H1 (cell line): ENCODE results near the gene FBXO34. TPM values are rescaled to one million over a fixed set of nuclear protein-coding genes. Genes with fewer than 3 reads are reported as not detected.

Experiments used
- CTCF ChIA-PET: fragments of 300-600 bp; sonication (Branson Sonifier 250); formaldehyde crosslinking; loops from one replicate; lab custom pipeline; 2021; ENCODE audit not compliant: partially characterized antibody; lab: Charles Lee
- POLR2A ChIA-PET: fragments of 300-600 bp; sonication (Branson Sonifier 250); formaldehyde crosslinking; loops from one replicate; lab custom pipeline; 2021; ENCODE audit warnings: inconsistent platforms; ENCODE audit not compliant: partially characterized antibody; lab: Charles Lee
- DNase-seq, 2 experiments: peaks; one replicate each; pipeline versions ENCODE4 v3.0.0 to v3.0.0-alpha.2; 2010 to 2022; ENCODE audit warnings: low spot score in 2 of 2, low read depth in 1 of 2, mixed read lengths in 1 of 2
- FAIRE-seq: peaks from 2 replicates; lab custom pipeline; 2011; peaks lifted over from hg19 to GRCh38; lab: Jason Lieb, UNC
- H2AFZ ChIP-seq: 2 replicates; pipeline ENCODE4 v1.8.1; 2012; ENCODE audit warnings: low read length, inconsistent platforms
- H2AK5ac ChIP-seq: 2 replicates; pipeline ENCODE4 v1.6.1; 2013; ENCODE audit warnings: low read depth, low read length
- H2BK120ac ChIP-seq: replicated peaks from 2 replicates; pipeline ENCODE3; 2013; ENCODE audit warnings: low read depth, low read length, inconsistent platforms
- H2BK12ac ChIP-seq: 2 replicates; pipeline ENCODE4 v1.6.1; 2013; ENCODE audit warnings: low read depth, low read length
- H2BK15ac ChIP-seq: 2 replicates; pipeline ENCODE4 v1.6.1; 2013; ENCODE audit warnings: low read length
- H2BK20ac ChIP-seq: 2 replicates; pipeline ENCODE4 v1.6.1; 2013; ENCODE audit warnings: low read length
- H2BK5ac ChIP-seq: 2 replicates; pipeline ENCODE4 v1.6.1; 2013; ENCODE audit warnings: low read depth, low read length
- H3K14ac ChIP-seq: 2 replicates; pipeline ENCODE4 v1.6.1; 2013; ENCODE audit warnings: inconsistent platforms; ENCODE audit not compliant: insufficient read length
- H3K18ac ChIP-seq: 2 replicates; pipeline ENCODE4 v1.6.1; 2013; ENCODE audit warnings: low read length; ENCODE audit errors: extremely low read depth
- H3K23ac ChIP-seq: 2 replicates; pipeline ENCODE4 v1.6.1; 2013; ENCODE audit warnings: inconsistent platforms; ENCODE audit not compliant: insufficient read length
- H3K23me2 ChIP-seq: 2 replicates; pipeline ENCODE4 v1.6.1; 2013; ENCODE audit warnings: low read depth, low read length
- H3K27ac ChIP-seq: 2 replicates; pipeline ENCODE4 v1.6.1; 2011; ENCODE audit warnings: low read depth, low read length, inconsistent platforms
- H3K27me3 ChIP-seq, 4 experiments: replicated peaks in 1 of 4; 1 replicate in 1 of 4; 2 replicates in 3 of 4; pipeline versions ENCODE4 v1.6.1 to v1.8.1; 2011 to 2013; ENCODE audit warnings: low read length in 3 of 4, mild to moderate bottlenecking in 3 of 4, inconsistent platforms in 2 of 4, mixed read lengths in 2 of 4, moderate library complexity in 1 of 4; ENCODE audit not compliant: control insufficient read depth in 3 of 4, insufficient read depth in 3 of 4; ENCODE audit errors: extremely low read depth in 1 of 4
- H3K36me3 ChIP-seq, 4 experiments: 2 replicates each; pipeline versions ENCODE4 v1.6.1 to v1.8.1; 2011 to 2013; ENCODE audit warnings: mild to moderate bottlenecking in 4 of 4, low read length in 3 of 4, moderate library complexity in 2 of 4, control low read depth in 1 of 4, inconsistent platforms in 1 of 4; ENCODE audit not compliant: insufficient read depth in 4 of 4, control insufficient read depth in 2 of 4
- H3K4ac ChIP-seq: replicated peaks from 2 replicates; pipeline ENCODE3; 2013; ENCODE audit warnings: low read length, low read depth, mixed read lengths, inconsistent platforms; ENCODE audit not compliant: insufficient read length
- H3K4me1 ChIP-seq, 4 experiments: replicated peaks in 1 of 4; 1 replicate in 1 of 4; 2 replicates in 3 of 4; pipeline versions ENCODE4 v1.6.1 to v1.8.1; 2011 to 2013; ENCODE audit warnings: low read length in 3 of 4, inconsistent platforms in 2 of 4, mixed read lengths in 1 of 4; ENCODE audit not compliant: insufficient read depth in 4 of 4, control insufficient read depth in 3 of 4
- H3K4me2 ChIP-seq, 2 experiments: 2 replicates each; pipeline versions ENCODE4 v1.6.1 to v1.8.1; 2011 to 2013; ENCODE audit warnings: low read depth in 2 of 2, low read length in 2 of 2, control low read depth in 1 of 2, inconsistent platforms in 1 of 2, mild to moderate bottlenecking in 1 of 2; ENCODE audit not compliant: insufficient read depth in 1 of 2
- H3K4me3 ChIP-seq, 4 experiments: fragments of 200-600, 300-600 bp in 1 of 4; sonication (generic), shearing (Covaris generic), sonication (Bioruptor Twin) in 1 of 4; 2 replicates each; pipeline versions ENCODE4 v1.5.1 to v1.8.1; 2011 to 2016; ENCODE audit warnings: low read length in 4 of 4, low read depth in 3 of 4, control low read depth in 2 of 4, inconsistent platforms in 2 of 4, mild to moderate bottlenecking in 2 of 4, mixed read lengths in 1 of 4, moderate library complexity in 1 of 4; ENCODE audit not compliant: insufficient read depth in 2 of 4; ENCODE audit errors: extremely low read depth in 1 of 4
- H3K56ac ChIP-seq: replicated peaks from 2 replicates; pipeline ENCODE3; 2013; ENCODE audit warnings: low read depth, mild to moderate bottlenecking, mixed read lengths, low read length, inconsistent platforms; ENCODE audit not compliant: insufficient read length
- H3K79me1 ChIP-seq: 2 replicates; pipeline ENCODE4 v1.6.1; 2013; ENCODE audit warnings: low read depth, low read length, control low read depth
- H3K79me2 ChIP-seq, 2 experiments: 2 replicates each; pipeline versions ENCODE4 v1.6.1 to v1.8.1; 2012 to 2013; ENCODE audit warnings: low read length in 2 of 2, mild to moderate bottlenecking in 2 of 2, inconsistent platforms in 1 of 2; ENCODE audit not compliant: insufficient read depth in 2 of 2, control insufficient read depth in 1 of 2
- H3K9ac ChIP-seq, 4 experiments: replicated peaks in 1 of 4; 1 replicate in 1 of 4; 2 replicates in 3 of 4; pipeline versions ENCODE4 v1.6.1 to v1.8.1; 2011 to 2013; ENCODE audit warnings: low read depth in 3 of 4, low read length in 3 of 4, control low read depth in 2 of 4, mild to moderate bottlenecking in 2 of 4, moderate library complexity in 2 of 4, inconsistent platforms in 1 of 4; ENCODE audit errors: extremely low read depth in 1 of 4
- H3K9me3 ChIP-seq, 2 experiments: 2 replicates each; pipeline versions ENCODE4 v1.6.1 to v1.8.1; 2012 to 2013; ENCODE audit warnings: mild to moderate bottlenecking in 2 of 2, moderate library complexity in 2 of 2, control low read depth in 1 of 2, inconsistent platforms in 1 of 2, low read depth in 1 of 2, low read length in 1 of 2, mixed read lengths in 1 of 2; ENCODE audit not compliant: insufficient read depth in 2 of 2
- H4K20me1 ChIP-seq, 2 experiments: replicated peaks in 1 of 2; 2 replicates each; pipeline versions ENCODE3 to v1.8.1; 2011 to 2013; ENCODE audit warnings: inconsistent platforms in 2 of 2, low read length in 2 of 2, mild to moderate bottlenecking in 1 of 2; ENCODE audit not compliant: insufficient read depth in 2 of 2, control insufficient read depth in 1 of 2
- H4K5ac ChIP-seq: 2 replicates; pipeline ENCODE4 v1.6.1; 2013; ENCODE audit warnings: low read length, low read depth, mixed read lengths, inconsistent platforms; ENCODE audit not compliant: insufficient read length
- H4K8ac ChIP-seq: 2 replicates; pipeline ENCODE4 v1.8.0; 2013; ENCODE audit warnings: mild to moderate bottlenecking, moderate library complexity, low read length, inconsistent platforms; ENCODE audit not compliant: insufficient read depth; ENCODE audit errors: extremely low read depth
- H4K91ac ChIP-seq: replicated peaks from 2 replicates; pipeline ENCODE3; 2013; ENCODE audit warnings: low read length, mixed read lengths, inconsistent platforms; ENCODE audit not compliant: insufficient read length
- BCL11A ChIP-seq, 2 experiments: IDR thresholded peaks; one replicate each; pipeline ENCODE4 v1.6.1; 2011; ENCODE audit warnings: low read depth in 2 of 2, low read length in 2 of 2, mild to moderate bottlenecking in 2 of 2
- CEBPB ChIP-seq: IDR thresholded peaks from 2 replicates; pipeline ENCODE4 v1.6.1; 2012; ENCODE audit warnings: low read depth, low read length
- EP300 ChIP-seq, 2 experiments: IDR thresholded peaks; 1 replicate in 1 of 2; 2 replicates in 1 of 2; pipeline ENCODE4 v1.6.1; 2011 to 2012; ENCODE audit warnings: low read depth in 2 of 2, low read length in 2 of 2, mild to moderate bottlenecking in 2 of 2, borderline replicate concordance in 1 of 2, inconsistent platforms in 1 of 2, moderate library complexity in 1 of 2
- RBBP5 ChIP-seq: IDR thresholded peaks from 2 replicates; pipeline ENCODE4 v1.7.1; 2012; ENCODE audit warnings: low read depth, mild to moderate bottlenecking, inconsistent platforms, low read length, moderate library complexity, borderline replicate concordance
- SAP30 ChIP-seq: fragments of 300-600 bp; sonication (generic); IDR thresholded peaks from 2 replicates; pipeline ENCODE4 v1.7.1; 2012; ENCODE audit warnings: low read length, moderate library complexity, mild to moderate bottlenecking, inconsistent platforms; ENCODE audit not compliant: insufficient read depth, insufficient replicate concordance
- SIX5 ChIP-seq: IDR thresholded peaks from 2 replicates; pipeline ENCODE4 v1.6.1; 2011; ENCODE audit warnings: mild to moderate bottlenecking, low read depth, low read length
- TAF7 ChIP-seq: optimal IDR thresholded peaks from 2 replicates; pipeline ENCODE3; 2011; ENCODE audit warnings: low read depth, mild to moderate bottlenecking, inconsistent platforms, low read length, moderate library complexity, borderline replicate concordance
- TCF12 ChIP-seq: IDR thresholded peaks from 2 replicates; pipeline ENCODE4 v1.6.1; 2011; ENCODE audit warnings: low read depth, mild to moderate bottlenecking, low read length
- YY1 ChIP-seq: IDR thresholded peaks from 2 replicates; pipeline ENCODE4 v1.6.1; 2011; ENCODE audit warnings: low read depth, mild to moderate bottlenecking, low read length
- WGBS, 2 experiments: shearing (Covaris generic) in 1 of 2; methylation state at CpG; one replicate each; pipeline versions ENCODE4 v1.1.6 to v1.1.7; 2013 to 2015; ENCODE audit warnings: low lambda C conversion rate in 2 of 2, mixed read lengths in 2 of 2, inconsistent platforms in 1 of 2, low coverage in 1 of 2, missing lambda C conversion rate in 1 of 2; ENCODE audit not compliant: insufficient replicate concordance in 2 of 2, insufficient coverage in 1 of 2, insufficient read length in 1 of 2; ENCODE audit errors: extremely low coverage in 1 of 2, missing lambda C conversion rate in 1 of 2; 5-methylcytosine and 5-hydroxymethylcytosine counted together
- polyA plus RNA-seq, 7 experiments: library from polyadenylated mRNA; depleted of rRNA in 3 of 7; stranded (reverse) in 5 of 7; unstranded in 2 of 7; fragments of >200 nt in 5 of 7; fragments of 200-250 nt in 2 of 7; gene quantifications; 1 replicate in 5 of 7; 2 replicates in 1 of 7; 4 replicates in 1 of 7; pipeline versions ENCODE4 v1.2.1 to v1.2.3, GENCODE V29; 2011 to 2013; ENCODE audit warnings: missing spikeins in 2 of 7, mixed read lengths in 2 of 7
- total RNA-seq: library from RNA; stranded (reverse); fragmentation: NEBNext Ultra II Directional; extraction: Animal tissue kit (Norgen Biotek cat#: 25700); gene quantifications from 2 replicates; pipeline ENCODE4 v1.2.1, GENCODE V29; 2021
- TF ChIP-seq, protein P1 (sequence below): IDR thresholded peaks from 2 replicates; pipeline ENCODE4 v1.6.1; 2012; ENCODE audit warnings: low read length, inconsistent platforms

The FBXO34 gene
- total and polyA plus RNA-seq, 2 of the 8 experiments (the other 6 are each of a cell fraction or from before 2014, with no cell fraction given), result 7.0 to 14.4 TPM

GRCh38 chr14:55256586-55256985 is 14.6 kb upstream of the FBXO34 start:
- Histone ChIP-seq H2BK120ac (no peak overlapping the region), H2AFZ (0 out of 2 replicates have a peak overlapping the region, but pooled peaks have one; percentile 2), H4K5ac (no peak overlapping the region), H3K18ac (no peak overlapping the region), H2BK20ac (no peak overlapping the region), H3K4me2 (no peak overlapping the region), H3K79me2 (no peaks in the 10 kb centered on the region), H4K20me1 (no peaks in the 10 kb centered on the region), H4K91ac (no peak overlapping the region), H3K79me1 (no peaks in the 10 kb centered on the region), H3K4ac (no peak overlapping the region), H3K4me3 (no peak overlapping the region), H3K23me2 (no peaks in the 10 kb centered on the region; the same call in 1 of the 2 replicates), H3K56ac (no peak overlapping the region), H4K8ac (no peak overlapping the region), H3K27me3 (no peaks in the 10 kb centered on the region), H3K4me1 (no peaks in the 10 kb centered on the region), H3K23ac (no peak overlapping the region), H3K9ac (no peak overlapping the region), H2BK12ac (no peak overlapping the region), H3K9me3 (no peaks in the 10 kb centered on the region), H2BK5ac (no peak overlapping the region), H2AK5ac (no peak overlapping the region), H2BK15ac (no peak overlapping the region), H3K36me3 (no peaks in the 10 kb centered on the region), H3K27ac (no peak overlapping the region), H3K14ac (no peak overlapping the region)
- CTCF ChIA-PET, result interaction anchor here (1.7 to 7.2 kb wide), 3 partner anchors 9 to 14 kb away, joined by 4 to 46 read pairs (median 43); partner anchors contain the start of gene FBXO34
- TF ChIP-seq TAF7 (no peak), CEBPB (no peak), RBBP5 (no peak), SIX5 (no peak), TCF12 (no peak), SAP30 (no peak), YY1 (no peak), EP300 (IDR thresholded peaks at IDR 0.05; ENCODE audit: borderline replicate concordance in 1 of 2, low read depth in 2 of 2, low read length in 2 of 2) (no peak), BCL11A (IDR thresholded peaks at IDR 0.05; ENCODE audit: low read depth in 2 of 2, low read length in 2 of 2) (no peak)
- TF ChIP-seq, protein P1, sequence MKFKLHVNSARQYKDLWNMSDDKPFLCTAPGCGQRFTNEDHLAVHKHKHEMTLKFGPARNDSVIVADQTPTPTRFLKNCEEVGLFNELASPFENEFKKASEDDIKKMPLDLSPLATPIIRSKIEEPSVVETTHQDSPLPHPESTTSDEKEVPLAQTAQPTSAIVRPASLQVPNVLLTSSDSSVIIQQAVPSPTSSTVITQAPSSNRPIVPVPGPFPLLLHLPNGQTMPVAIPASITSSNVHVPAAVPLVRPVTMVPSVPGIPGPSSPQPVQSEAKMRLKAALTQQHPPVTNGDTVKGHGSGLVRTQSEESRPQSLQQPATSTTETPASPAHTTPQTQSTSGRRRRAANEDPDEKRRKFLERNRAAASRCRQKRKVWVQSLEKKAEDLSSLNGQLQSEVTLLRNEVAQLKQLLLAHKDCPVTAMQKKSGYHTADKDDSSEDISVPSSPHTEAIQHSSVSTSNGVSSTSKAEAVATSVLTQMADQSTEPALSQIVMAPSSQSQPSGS, result no peak
- WGBS, 2 experiments, result 85% methylated on average over 6 of the region's 6 CpGs; no CpG with 5 or more reads in 1 of the 2 experiments
- POLR2A ChIA-PET, result no interaction called here
- FAIRE-seq (no peak), DNase-seq (no peak)
